HG02970 (cell line): ENCODE measurements around the gene TIMM8A.

Source experiments
- ATAC-seq: cut with Tn5 transposase; IDR thresholded peaks from one replicate; pipeline ENCODE4 v1.9.1; 2021; ENCODE audit warnings: mild to moderate bottlenecking, moderate library complexity, moderate number of reproducible peaks; ENCODE audit not compliant: unreplicated experiment, low FRiP score

The TIMM8A gene

GRCh38 chrX:101348452-101349192 is at the start of gene TIMM8A:
Gene TIMM8A, minus strand, starts transcription at chrX:101348742. Its CDS starts 78 bp downstream, at chrX:101348664.
- peak; percentile 96 for ATAC-seq

GRCh38 chrX:101397779-101398178 is 49.2 kb upstream of the TIMM8A start:
- no peak for ATAC-seq

- ATAC-seq, result no peak
These were observed 47.2 kb upstream of the TIMM8A start for GRCh38 chrX:101395789-101396188.

- ATAC-seq, result no peak
These were observed 45.8 kb upstream of the TIMM8A start for GRCh38 chrX:101394372-101394771.

GRCh38 chrX:101393530-101394305 is 45.2 kb upstream of the TIMM8A start:
- no peak for ATAC-seq

GRCh38 chrX:101391831-101392230 is 43.3 kb upstream of the TIMM8A start:
- ATAC-seq, result no peak

GRCh38 chrX:101390664-101391525 is 42.4 kb upstream of the TIMM8A start, which contains the start of gene RPL36A:
Gene RPL36A, plus strand, starts transcription at chrX:101391011. Its CDS starts 33 bp downstream, at chrX:101391044.
- peak; percentile 68 for ATAC-seq

GRCh38 chrX:101388604-101389003 is 40.1 kb upstream of the TIMM8A start:
- no peak for ATAC-seq

- no peak for ATAC-seq
These were observed 38.0 kb upstream of the TIMM8A start for GRCh38 chrX:101386542-101386885.

GRCh38 chrX:101385795-101386541 is 37.4 kb upstream of the TIMM8A start, which contains the start of gene BTK:
Gene BTK, minus strand, starts transcription at chrX:101386191. Its CDS starts 10,907 bp downstream, at chrX:101375284.
- ATAC-seq, result no peak

- ATAC-seq, result no peak
These were observed 36.6 kb upstream of the TIMM8A start for GRCh38 chrX:101385026-101385684.

GRCh38 chrX:101383679-101384205 is 35.2 kb upstream of the TIMM8A start:
- peak; percentile 52 for ATAC-seq

- no peak for ATAC-seq
These were observed 29.0 kb upstream of the TIMM8A start for GRCh38 chrX:101377547-101377946.

GRCh38 chrX:101370888-101371504 is 22.5 kb upstream of the TIMM8A start:
- ATAC-seq, result no peak

- no peak for ATAC-seq
These were observed 21.1 kb upstream of the TIMM8A start for GRCh38 chrX:101369687-101370086.

GRCh38 chrX:101368800-101369199 is 20.3 kb upstream of the TIMM8A start:
- ATAC-seq, result no peak

- ATAC-seq, result no peak
These were observed 16.8 kb upstream of the TIMM8A start for GRCh38 chrX:101365301-101365795.

- no peak for ATAC-seq
These were observed 14.2 kb upstream of the TIMM8A start for GRCh38 chrX:101362757-101363156.

- ATAC-seq, result no peak
These were observed 13.6 kb upstream of the TIMM8A start for GRCh38 chrX:101362116-101362515.
